IMR-90 (cell line): Measurements from ENCODE around the gene FOXD4.
"Not testable (repeated sequence)": the region's sequence is repeated elsewhere in the genome, so short reads cannot be mapped to it uniquely, and the experiment has no call there.

Source experiments
- BHLHE40 ChIP-seq: fragments of 150-350 bp; IDR thresholded peaks from 2 replicates; pipeline ENCODE4 v1.6.1; 2016; ENCODE audit warnings: mild to moderate bottlenecking, low read depth, low read length
- CEBPB ChIP-seq: IDR thresholded peaks from 2 replicates; pipeline ENCODE4 v1.6.1; 2012; ENCODE audit warnings: low read depth, low read length, improper control_type of control experiment
- CTCF ChIP-seq: conservative IDR thresholded peaks from 2 replicates; pipeline ENCODE4 v1.5.1; 2012; ENCODE audit warnings: mild to moderate bottlenecking, low read depth, low read length, improper control_type of control experiment
- ELK1 ChIP-seq: fragments of 150-350 bp; IDR thresholded peaks from 2 replicates; pipeline ENCODE4 v1.6.1; 2016; ENCODE audit warnings: low read depth, mild to moderate bottlenecking, low read length, moderate library complexity, borderline replicate concordance
- MAFK ChIP-seq: IDR thresholded peaks from 2 replicates; pipeline ENCODE4 v1.6.1; 2012; ENCODE audit warnings: low read depth, low read length, improper control_type of control experiment
- MAZ ChIP-seq: IDR thresholded peaks from 2 replicates; pipeline ENCODE4 v1.6.1; 2012; ENCODE audit warnings: low read depth, mild to moderate bottlenecking, low read length, improper control_type of control experiment, moderate library complexity, borderline replicate concordance
- POLR2A ChIP-seq: IDR thresholded peaks from 2 replicates; pipeline ENCODE4 v1.6.1; 2012; ENCODE audit warnings: mild to moderate bottlenecking, low read depth, low read length
- RCOR1 ChIP-seq: IDR thresholded peaks from 2 replicates; pipeline ENCODE4 v1.6.1; 2012; ENCODE audit warnings: mild to moderate bottlenecking, low read length, improper control_type of control experiment; ENCODE audit not compliant: insufficient replicate concordance
- SMC3 ChIP-seq: fragments of 150-350 bp; IDR thresholded peaks from 2 replicates; pipeline ENCODE4 v1.6.1; 2016; ENCODE audit warnings: low read depth, mild to moderate bottlenecking, antibody characterized with exemption, low read length, moderate library complexity

- TF ChIP-seq ELK1, CTCF, SMC3, RCOR1, CEBPB, POLR2A, MAZ, BHLHE40, MAFK: not testable (repeated sequence)
Measured at GRCh38 chr9:86697-87096, 31.5 kb downstream of the FOXD4 start.
